ENCODE measurements around the gene SUSD4. TPM values are rescaled to one million over a fixed set of nuclear protein-coding genes. Genes with fewer than 3 reads are reported as not detected.

The SUSD4 gene
- total RNA-seq, 2 donors from 2014 or later = 10.7 to 26.7 TPM

GRCh38 chr1:223331929-223332328, 32.0 kb downstream of the SUSD4 start:
- Histone ChIP-seq H3K27ac (no peak overlapping the region), H3K36me3 (no peaks in the 10 kb centered on the region), H3K27me3 (replicated peaks; ENCODE audit: insufficient read depth) (no peaks in the 10 kb centered on the region), H3K4me1 (replicated peaks) (no peaks in the 10 kb centered on the region), H3K4me3 (no peak overlapping the region), H3K9me3 (no peaks in the 10 kb centered on the region)
- intact Hi-C loops (cut with DNase I) = no loop called here
- DNase-seq (ENCODE audit: low spot score) = no peak
- WGBS = 22% methylated on average over 1 of the region's 1 CpG
- TF ChIP-seq POLR2AphosphoS5 (IDR thresholded peaks at IDR 0.05) = no peak
- no peak for TF ChIP-seq CTCF (IDR thresholded peaks at IDR 0.05)
- TF ChIP-seq POLR2A (IDR thresholded peaks at IDR 0.05) = no peak

- no peak for DNase-seq (ENCODE audit: low spot score)
- no peak overlapping the region for H3K4me3 ChIP-seq
- WGBS = 49% methylated on average over 4 of the region's 4 CpGs
- TF ChIP-seq POLR2AphosphoS5 (IDR thresholded peaks at IDR 0.05) = no peak
- no peak for TF ChIP-seq POLR2A (IDR thresholded peaks at IDR 0.05)
- no peak for TF ChIP-seq CTCF (IDR thresholded peaks at IDR 0.05)
- intact Hi-C loops (cut with DNase I) = no loop called here
- no peaks in the 10 kb centered on the region for H3K36me3 ChIP-seq
- H3K4me1 ChIP-seq (replicated peaks) = no peaks in the 10 kb centered on the region
- H3K27ac ChIP-seq = no peak overlapping the region
- H3K27me3 ChIP-seq (replicated peaks; ENCODE audit: insufficient read depth) = no peaks in the 10 kb centered on the region
- H3K9me3 ChIP-seq = no peaks in the 10 kb centered on the region
These were observed 32.7 kb downstream of the SUSD4 start for GRCh38 chr1:223331301-223331700.

GRCh38 chr1:223330466-223330865, 33.5 kb downstream of the SUSD4 start:
- 31% methylated on average over 3 of the region's 3 CpGs for WGBS
- H3K27ac ChIP-seq = no peak overlapping the region

GRCh38 chr1:223329664-223330415, 34.1 kb downstream of the SUSD4 start:
- Histone ChIP-seq H3K27ac (no peak overlapping the region), H3K4me3 (no peak overlapping the region), H3K36me3 (no peaks in the 10 kb centered on the region), H3K27me3 (replicated peaks; ENCODE audit: insufficient read depth) (no peaks in the 10 kb centered on the region), H3K9me3 (no peaks in the 10 kb centered on the region), H3K4me1 (replicated peaks) (no peaks in the 10 kb centered on the region)
- DNase-seq (ENCODE audit: low spot score) = no peak
- intact Hi-C loops (cut with DNase I) = no loop called here
- 79% methylated on average over 5 of the region's 5 CpGs for WGBS
- TF ChIP-seq POLR2A (IDR thresholded peaks at IDR 0.05) = no peak
- TF ChIP-seq POLR2AphosphoS5 (IDR thresholded peaks at IDR 0.05) = no peak
- TF ChIP-seq CTCF (IDR thresholded peaks at IDR 0.05) = no peak

More at GRCh38 chr1:223330466-223330865, 33.5 kb downstream of the SUSD4 start:
- no peak for DNase-seq (ENCODE audit: low spot score)
- intact Hi-C loops (cut with DNase I) = no loop called here
- TF ChIP-seq CTCF (IDR thresholded peaks at IDR 0.05) = no peak
- no peak for TF ChIP-seq POLR2A (IDR thresholded peaks at IDR 0.05)
- TF ChIP-seq POLR2AphosphoS5 (IDR thresholded peaks at IDR 0.05) = no peak
- no peaks in the 10 kb centered on the region for H3K27me3 ChIP-seq (replicated peaks; ENCODE audit: insufficient read depth)
- no peaks in the 10 kb centered on the region for H3K36me3 ChIP-seq
- H3K9me3 ChIP-seq = no peaks in the 10 kb centered on the region
- no peaks in the 10 kb centered on the region for H3K4me1 ChIP-seq (replicated peaks)
- H3K4me3 ChIP-seq = no peak overlapping the region

DNA sequence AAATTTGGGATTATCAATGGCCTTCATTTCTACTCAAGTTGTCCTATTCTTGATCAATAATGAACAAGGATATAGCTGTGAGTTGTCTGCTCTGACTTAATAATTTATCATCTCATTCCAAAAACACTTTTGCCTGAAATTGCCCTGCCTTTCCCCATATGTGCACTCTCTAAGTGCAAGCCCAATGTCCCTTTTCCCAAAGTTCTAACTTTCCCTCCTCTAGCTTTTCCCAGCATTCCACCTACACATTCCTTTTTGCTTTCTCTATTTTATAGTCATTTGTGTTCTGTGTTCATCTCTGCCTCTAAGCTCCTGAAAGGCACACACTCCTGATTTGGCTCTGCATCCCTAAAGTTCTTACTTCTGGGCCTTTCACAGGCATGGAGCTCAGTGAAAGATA, 34.7 kb downstream of the SUSD4 start:
- Histone ChIP-seq H3K27ac (no peak overlapping the region), H3K4me3 (no peak overlapping the region), H3K4me1 (replicated peaks) (no peaks in the 10 kb centered on the region), H3K36me3 (no peaks in the 10 kb centered on the region), H3K27me3 (replicated peaks; ENCODE audit: insufficient read depth) (no peaks in the 10 kb centered on the region), H3K9me3 (no peaks in the 10 kb centered on the region)
- DNase-seq (ENCODE audit: low spot score) = no peak
- intact Hi-C loops (cut with DNase I) = no loop called here
- no peak for TF ChIP-seq POLR2AphosphoS5 (IDR thresholded peaks at IDR 0.05)
- TF ChIP-seq POLR2A (IDR thresholded peaks at IDR 0.05) = no peak
- no peak for TF ChIP-seq CTCF (IDR thresholded peaks at IDR 0.05)

All from prostate gland (tissue), 2 donors.